Endothelial cell of umbilical vein (primary cell): ENCODE data around the gene LRRC7. TPM values are rescaled to one million over a fixed set of nuclear protein-coding genes. Genes with fewer than 3 reads are reported as not detected.

Source experiments
- BruUV-seq: library from RNA; stranded (reverse); fragments of 400-500 nt; replicated peaks from 2 replicates; lab custom pipeline; 2021; lab: Mats Ljungman, UMichigan
- CTCF ChIA-PET: fragments of 300-600, 350-600 bp; sonication (Branson Sonifier 250); formaldehyde crosslinking; loops from one replicate; lab custom pipeline; 2021; ENCODE audit warnings: antibody characterized with exemption, inconsistent platforms; lab: Charles Lee
- POLR2A ChIA-PET: fragments of 300-600, 350-600 bp; sonication (Branson Sonifier 250); formaldehyde crosslinking; loops from one replicate; lab custom pipeline; 2021; ENCODE audit warnings: antibody characterized with exemption, inconsistent platforms; lab: Charles Lee
- DNase-seq: peaks from one replicate; pipeline ENCODE4 v3.0.0-alpha.2; 2011; ENCODE audit warnings: low read depth, low spot score
- FAIRE-seq: peaks from 2 replicates; lab custom pipeline; 2011; peaks lifted over from hg19 to GRCh38; lab: Jason Lieb, UNC
- H2AFZ ChIP-seq: 2 replicates; pipeline ENCODE4 v1.6.0; 2012; ENCODE audit warnings: low read depth, low read length, control low read depth, inconsistent platforms
- H3K27ac ChIP-seq: 2 replicates; pipeline ENCODE4 v1.5.1; 2011; ENCODE audit warnings: low read depth, mild to moderate bottlenecking, control low read depth, low read length, moderate library complexity; ENCODE audit not compliant: insufficient read depth
- H3K27me3 ChIP-seq, 2 experiments: 2 replicates each; pipeline versions ENCODE4 v1.6.0 to v1.6.1; 2011; ENCODE audit warnings: low read length in 2 of 2, mixed read lengths in 1 of 2; ENCODE audit not compliant: control insufficient read depth in 2 of 2, insufficient read depth in 2 of 2
- H3K36me3 ChIP-seq, 2 experiments: 2 replicates in 1 of 2; 3 replicates in 1 of 2; pipeline ENCODE4 v1.5.1; 2011; ENCODE audit warnings: low read length in 2 of 2, mild to moderate bottlenecking in 1 of 2, moderate library complexity in 1 of 2; ENCODE audit not compliant: control insufficient read depth in 2 of 2, insufficient read depth in 2 of 2; ENCODE audit errors: extremely low read depth in 1 of 2
- H3K4me1 ChIP-seq: 3 replicates; pipeline ENCODE4 v1.5.1; 2011; ENCODE audit warnings: mild to moderate bottlenecking, low read length; ENCODE audit not compliant: control insufficient read depth, insufficient read depth; ENCODE audit errors: extremely low read depth
- H3K4me2 ChIP-seq: 2 replicates; pipeline ENCODE4 v1.6.1; 2011; ENCODE audit warnings: low read length, control low read depth, mixed read lengths; ENCODE audit not compliant: insufficient read depth
- H3K4me3 ChIP-seq, 3 experiments: fragments of 200-600 bp in 1 of 3; sonication (generic), shearing (Covaris generic) in 1 of 3; replicated peaks in 1 of 3; 2 replicates each; pipeline ENCODE4 v1.5.1; 2011 to 2016; ENCODE audit warnings: control low read depth in 3 of 3, low read length in 3 of 3, mild to moderate bottlenecking in 2 of 3, inconsistent platforms in 1 of 3, low read depth in 1 of 3, moderate library complexity in 1 of 3; ENCODE audit not compliant: insufficient read depth in 1 of 3
- H3K79me2 ChIP-seq: 2 replicates; pipeline ENCODE4 v1.6.0; 2012; ENCODE audit warnings: low read length, inconsistent platforms; ENCODE audit not compliant: control insufficient read depth, insufficient read depth
- H3K9ac ChIP-seq: replicated peaks from 2 replicates; pipeline ENCODE3; 2011; ENCODE audit warnings: low read length, control low read depth; ENCODE audit not compliant: insufficient read depth; ENCODE audit errors: extremely low read depth
- H3K9me1 ChIP-seq: replicated peaks from 3 replicates; pipeline ENCODE4 v1.6.0; 2011; ENCODE audit warnings: mild to moderate bottlenecking, low read length; ENCODE audit not compliant: control insufficient read depth, insufficient read depth; ENCODE audit errors: extremely low read depth
- H3K9me3 ChIP-seq: replicated peaks from 2 replicates; pipeline ENCODE4 v1.5.1; 2012; ENCODE audit warnings: low read length, inconsistent platforms; ENCODE audit not compliant: control insufficient read depth, insufficient read depth
- H4K20me1 ChIP-seq: replicated peaks from 2 replicates; pipeline ENCODE3; 2011; ENCODE audit warnings: mild to moderate bottlenecking, low read length; ENCODE audit not compliant: control insufficient read depth, insufficient read depth; ENCODE audit errors: extremely low read depth
- EZH2 ChIP-seq: IDR thresholded peaks from 2 replicates; pipeline ENCODE4 v1.6.1; 2012; ENCODE audit warnings: borderline replicate concordance, low read depth, mild to moderate bottlenecking, moderate library complexity, low read length, inconsistent platforms; ENCODE audit not compliant: severe bottlenecking
- FOS ChIP-seq: IDR thresholded peaks from 2 replicates; pipeline ENCODE4 v1.6.1; 2011; ENCODE audit warnings: mild to moderate bottlenecking, low read length, moderate library complexity, borderline replicate concordance; ENCODE audit not compliant: insufficient read depth
- GATA2 ChIP-seq: IDR thresholded peaks from 2 replicates; pipeline ENCODE4 v1.7.0; 2011; ENCODE audit warnings: low read depth, mild to moderate bottlenecking, moderate library complexity, mixed read lengths, low read length; ENCODE audit not compliant: insufficient read length, insufficient read depth
- JUN ChIP-seq: IDR thresholded peaks from 2 replicates; pipeline ENCODE4 v1.6.1; 2011; ENCODE audit warnings: borderline replicate concordance, low read depth; ENCODE audit not compliant: insufficient read length, insufficient read depth
- MYC ChIP-seq: IDR thresholded peaks from one replicate; pipeline ENCODE4 v1.6.1; 2011; ENCODE audit warnings: mild to moderate bottlenecking, low read depth, low read length
- POLR2AphosphoS5 ChIP-seq: IDR thresholded peaks from 2 replicates; pipeline ENCODE4 v1.6.1; 2012; ENCODE audit warnings: low read depth, mild to moderate bottlenecking, control low read depth, low read length, moderate library complexity; ENCODE audit not compliant: insufficient read depth
- dilution Hi-C: fragments of 300-500 bp; cut with MboI; formaldehyde crosslinking; loops from one replicate; pipeline ENCODE4 v1.15.0; 2019; ENCODE audit warnings: low sequenced_read_pairs; ENCODE audit not compliant: extremely low pct_ligation_motif_present
- intact Hi-C: fragments of 100-400 bp; cut with micrococcal nuclease; formaldehyde crosslinking; loops from one replicate; pipeline ENCODE4 v1.10.0; 2022
- polyA plus RNA-seq, 4 experiments: library from polyadenylated mRNA; depleted of rRNA in 3 of 4; stranded (reverse) in 3 of 4; unstranded in 1 of 4; fragments of >200 nt; gene quantifications; 2 replicates each; pipeline versions ENCODE4 v1.2.1 to v1.2.3, GENCODE V29; 2011 to 2012; ENCODE audit warnings: missing spikeins in 1 of 4
- total RNA-seq: library from RNA; stranded (reverse); gene quantifications from 2 replicates; pipeline ENCODE4 v1.2.3, GENCODE V29; 2021
- TF ChIP-seq, protein P1 (sequence below): IDR thresholded peaks from 2 replicates; pipeline ENCODE4 v1.6.1; 2011; ENCODE audit not compliant: insufficient read depth, insufficient read length

Gene LRRC7
- total and polyA plus RNA-seq, 2 donors (not counting 3 experiments of a cell fraction or from before 2014, with no cell fraction given), result 0.11 to 0.58 TPM

DNA sequence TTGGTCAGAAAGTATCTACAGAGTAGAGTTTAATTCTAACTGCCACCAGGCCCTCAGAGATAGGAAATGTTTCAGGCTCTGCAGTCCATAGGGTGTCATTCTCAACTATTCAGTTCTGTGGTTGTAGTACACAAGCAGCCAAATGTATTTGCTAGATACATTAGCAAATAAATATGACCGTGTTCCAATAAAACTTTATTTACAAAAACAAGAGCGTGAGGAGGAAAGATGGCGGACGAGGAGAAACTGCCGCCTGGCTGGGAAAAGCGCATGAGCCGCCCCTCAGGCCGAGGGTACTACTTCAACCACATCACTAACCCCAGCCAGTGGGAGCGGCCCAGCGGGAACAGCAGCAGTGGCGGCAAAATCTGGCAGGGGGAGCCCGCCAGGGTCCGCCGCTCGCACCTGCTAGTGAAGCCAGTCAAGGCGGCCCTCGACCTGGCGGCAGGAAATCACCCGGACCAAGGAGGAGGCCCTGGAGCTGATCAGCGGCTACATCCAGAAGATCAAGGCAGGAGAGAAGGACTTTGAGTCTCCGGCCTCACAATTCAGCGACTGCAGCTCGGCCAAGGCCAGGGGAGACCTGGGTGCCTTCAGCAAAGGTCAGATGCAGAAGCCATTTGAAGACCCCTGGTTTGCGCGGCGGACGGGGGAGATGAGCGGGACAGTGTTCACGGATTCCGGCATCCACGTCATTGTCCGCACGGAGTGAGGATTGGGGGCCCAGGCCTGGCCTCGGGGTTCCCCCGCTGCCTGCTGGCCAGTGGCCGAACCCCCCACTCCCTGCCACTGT lies 351.6 kb downstream of the LRRC7 start:
- intact Hi-C loops, result no loop called here
- BruUV-seq, result no TSS peak

DNA sequence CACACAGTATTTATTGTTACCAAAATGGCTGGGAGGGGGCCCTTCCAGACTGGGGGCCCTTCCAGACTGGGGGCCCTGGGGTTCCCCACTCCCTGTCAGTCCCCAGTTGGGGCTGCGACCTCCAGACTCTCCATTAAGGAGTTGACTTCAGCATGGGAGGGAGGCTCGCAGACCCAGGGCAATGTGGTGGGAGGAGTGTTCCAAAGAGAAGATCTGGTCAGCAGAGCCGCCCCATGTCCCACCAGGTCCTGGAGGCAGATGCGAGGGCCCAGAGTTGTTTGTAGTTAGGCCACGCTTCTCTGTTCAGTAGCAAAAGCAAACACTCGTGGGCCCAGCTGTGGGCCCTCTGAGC lies 352.2 kb downstream of the LRRC7 start:
- Histone ChIP-seq H3K4me2 (no peak overlapping the region), H3K9me3 (no peaks in the 10 kb centered on the region), H3K4me3 (no peak overlapping the region), H4K20me1 (no peaks in the 10 kb centered on the region), H3K9me1 (no peaks in the 10 kb centered on the region), H3K27ac (no peak overlapping the region), H3K27me3 (no peaks in the 10 kb centered on the region), H3K36me3 (no peaks in the 10 kb centered on the region), H3K79me2 (no peaks in the 10 kb centered on the region), H3K4me1 (peaks cover 9% of the 10 kb centered on the region), H3K9ac (no peak overlapping the region), H2AFZ (no peak overlapping the region)
- no peak for DNase-seq
- BruUV-seq, result no TSS peak
- ChIA-PET CTCF (no interaction called here), POLR2A (no interaction called here)
- TF ChIP-seq FOS, result no peak
- TF ChIP-seq, protein P1, sequence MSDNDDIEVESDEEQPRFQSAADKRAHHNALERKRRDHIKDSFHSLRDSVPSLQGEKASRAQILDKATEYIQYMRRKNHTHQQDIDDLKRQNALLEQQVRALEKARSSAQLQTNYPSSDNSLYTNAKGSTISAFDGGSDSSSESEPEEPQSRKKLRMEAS, result no peak
- TF ChIP-seq MYC, result no peak
- TF ChIP-seq JUN, result no peak
- no peak for TF ChIP-seq GATA2
- TF ChIP-seq POLR2AphosphoS5, result no peak
- intact Hi-C loops (no loop called here), dilution Hi-C loops (no loop called here)
- FAIRE-seq, result no peak

More for the DNA sequence above, 351.6 kb downstream of the LRRC7 start:
- H3K9ac ChIP-seq, result no peak overlapping the region
- no peaks in the 10 kb centered on the region for H4K20me1 ChIP-seq
- POLR2A ChIA-PET, result no interaction called here
- CTCF ChIA-PET, result no interaction called here
- H3K4me1 ChIP-seq, result peaks cover 10% of the 10 kb centered on the region
- DNase-seq (no peak), FAIRE-seq (no peak)
- TF ChIP-seq EZH2, result no peak
- no peaks in the 10 kb centered on the region for H3K79me2 ChIP-seq
- H3K27me3 ChIP-seq, result no peaks in the 10 kb centered on the region
- no peaks in the 10 kb centered on the region for H3K9me3 ChIP-seq
- no peak overlapping the region for H3K4me3 ChIP-seq
- no peaks in the 10 kb centered on the region for H3K9me1 ChIP-seq
- H3K27ac ChIP-seq, result no peak overlapping the region
- H3K4me2 ChIP-seq, result no peak overlapping the region
- dilution Hi-C loops, result no loop called here
- no peak overlapping the region for H2AFZ ChIP-seq
- no peaks in the 10 kb centered on the region for H3K36me3 ChIP-seq
